HUES6 (cell line): ENCODE measurements around the gene DNASE1L1.

Experiments
- H3K27ac ChIP-seq: 2 replicates; pipeline ENCODE4 v1.7.0; 2013; ENCODE audit warnings: low read depth, mild to moderate bottlenecking, low read length, inconsistent platforms
- H3K27me3 ChIP-seq: 2 replicates; pipeline ENCODE4 v1.6.1; 2013; ENCODE audit warnings: low read length; ENCODE audit not compliant: control insufficient read depth, insufficient read depth
- H3K36me3 ChIP-seq: 2 replicates; pipeline ENCODE4 v1.6.1; 2013; ENCODE audit warnings: low read length; ENCODE audit not compliant: control insufficient read depth, insufficient read depth
- H3K4me1 ChIP-seq: 2 replicates; pipeline ENCODE4 v1.6.1; 2013; ENCODE audit warnings: low read length; ENCODE audit not compliant: control insufficient read depth, insufficient read depth
- H3K4me3 ChIP-seq: 2 replicates; pipeline ENCODE4 v1.5.1; 2013; ENCODE audit warnings: low read depth, low read length
- H3K9ac ChIP-seq: one replicate; pipeline ENCODE4 v1.6.1; 2013; ENCODE audit warnings: mild to moderate bottlenecking, low read length
- H3K9me3 ChIP-seq: 2 replicates; pipeline ENCODE4 v1.6.1; 2013; ENCODE audit warnings: low read depth, low read length; ENCODE audit not compliant: control insufficient read depth, insufficient read depth

Gene DNASE1L1

DNA sequence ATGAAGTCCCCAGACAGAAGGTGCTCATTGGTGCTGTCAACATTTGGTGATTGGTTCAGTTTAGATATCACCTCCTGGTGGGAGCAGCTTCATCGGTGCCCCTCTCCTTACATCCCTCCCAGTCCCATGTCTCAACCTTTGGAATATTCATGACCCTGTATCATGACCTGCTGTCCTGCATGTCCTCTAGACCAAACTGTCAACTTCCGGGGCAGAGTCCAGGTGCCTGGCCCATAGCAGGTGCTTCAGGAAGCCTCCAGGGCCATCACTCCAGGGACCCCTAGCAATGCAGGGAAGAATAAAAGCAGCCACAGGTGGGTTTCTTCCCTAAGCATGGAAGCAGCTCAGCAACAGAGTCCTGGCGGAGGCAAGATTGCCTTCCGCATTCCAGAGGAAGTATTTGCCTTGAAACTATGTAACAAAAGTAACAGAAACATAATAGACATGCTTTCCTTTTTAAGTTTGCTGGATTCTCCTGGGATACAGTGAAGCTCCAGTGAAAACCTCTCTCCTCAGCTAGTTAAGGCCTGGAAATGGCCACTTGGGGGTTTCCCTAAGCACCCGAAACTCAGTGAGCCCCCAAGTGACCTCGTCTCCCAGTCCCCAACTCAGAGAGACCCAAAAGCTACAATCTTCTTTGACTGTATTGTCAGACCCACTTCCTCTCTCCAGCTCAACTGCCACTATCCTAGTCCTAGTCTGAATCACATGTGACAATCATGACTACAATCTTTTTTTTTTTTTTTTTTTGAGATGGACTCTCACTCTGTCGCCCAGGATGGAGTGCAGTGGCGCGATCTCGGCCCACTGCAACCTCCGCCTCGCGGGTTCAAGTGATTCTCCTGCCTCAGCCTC lies 18.1 kb upstream of the DNASE1L1 start:
- H3K4me1 ChIP-seq = peaks cover 10% of the 10 kb centered on the region; the same call in 1 of the 2 replicates
- peaks cover 16% of the 10 kb centered on the region; the same call in 1 of the 2 replicates for H3K9me3 ChIP-seq
- peaks cover 7% of the 10 kb centered on the region; the same call in 1 of the 2 replicates for H3K36me3 ChIP-seq
- no peak overlapping the region for H3K27ac ChIP-seq
- no peaks in the 10 kb centered on the region for H3K27me3 ChIP-seq
- no peak overlapping the region for H3K4me3 ChIP-seq
- no peak overlapping the region for H3K9ac ChIP-seq

DNA sequence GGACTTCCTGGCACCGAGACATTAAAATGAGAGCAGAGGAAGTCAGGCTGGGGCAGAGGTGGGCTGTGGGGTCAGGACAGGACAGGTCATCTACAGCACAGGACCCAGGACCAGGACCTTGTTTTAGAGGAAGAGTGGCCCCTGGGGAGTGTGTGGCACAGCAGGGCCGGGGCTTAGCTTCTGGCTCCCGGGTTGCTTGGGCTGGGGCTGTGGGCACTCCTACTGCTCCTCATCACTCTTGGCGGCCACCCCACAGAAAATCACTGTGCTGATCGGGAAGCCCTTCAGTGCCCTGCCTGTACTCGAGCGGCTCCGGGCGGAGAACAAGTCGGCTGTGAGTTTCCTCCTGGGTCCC lies 11.3 kb upstream of the DNASE1L1 start:
- H3K27me3 ChIP-seq = no peaks in the 10 kb centered on the region
- no peak overlapping the region for H3K27ac ChIP-seq
- peaks cover 8% of the 10 kb centered on the region; the same call in 1 of the 2 replicates for H3K9me3 ChIP-seq
- H3K36me3 ChIP-seq = peaks cover 13% of the 10 kb centered on the region; the same call in 1 of the 2 replicates
- H3K4me3 ChIP-seq = no peak overlapping the region
- H3K4me1 ChIP-seq = no peaks in the 10 kb centered on the region
- no peak overlapping the region for H3K9ac ChIP-seq

DNA sequence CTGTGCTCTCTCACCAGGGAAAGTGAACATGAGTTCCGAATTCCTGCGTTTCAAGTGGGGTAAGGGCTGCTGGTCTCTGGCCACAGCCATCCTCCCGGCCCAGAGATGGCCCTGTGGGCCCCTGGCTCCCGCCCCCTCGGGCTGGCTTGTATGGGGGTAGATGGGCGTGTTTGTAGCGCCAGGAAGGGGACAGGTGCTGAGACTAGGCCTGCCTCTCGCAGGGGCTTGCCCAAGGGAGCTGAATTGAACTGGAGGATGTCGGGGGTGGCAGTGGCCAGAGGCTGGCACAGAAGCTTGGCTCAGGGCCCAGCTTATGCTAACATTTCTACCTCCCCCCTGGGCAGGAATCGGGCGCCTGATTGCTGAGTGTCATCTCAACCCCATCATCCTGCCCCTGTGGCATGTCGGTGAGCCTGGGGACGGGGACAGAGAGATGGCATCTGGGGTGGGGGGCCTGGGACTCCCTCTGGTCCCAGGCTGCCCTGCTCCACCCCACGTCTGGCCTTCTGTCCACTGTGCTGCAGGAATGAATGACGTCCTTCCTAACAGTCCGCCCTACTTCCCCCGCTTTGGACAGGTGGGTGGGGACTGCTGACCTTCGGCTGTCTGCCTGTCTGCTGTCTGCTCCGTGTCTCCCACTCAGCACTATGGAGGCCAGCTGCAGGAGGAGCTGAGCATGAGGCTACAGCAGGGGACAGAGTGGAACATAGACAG lies 10.8 kb upstream of the DNASE1L1 start:
- Histone ChIP-seq H3K36me3 (peaks cover 16% of the 10 kb centered on the region; the same call in 1 of the 2 replicates), H3K27me3 (no peaks in the 10 kb centered on the region), H3K9me3 (peaks cover 8% of the 10 kb centered on the region; the same call in 1 of the 2 replicates), H3K4me1 (no peaks in the 10 kb centered on the region), H3K27ac (no peak overlapping the region), H3K9ac (no peak overlapping the region), H3K4me3 (no peak overlapping the region)

DNA sequence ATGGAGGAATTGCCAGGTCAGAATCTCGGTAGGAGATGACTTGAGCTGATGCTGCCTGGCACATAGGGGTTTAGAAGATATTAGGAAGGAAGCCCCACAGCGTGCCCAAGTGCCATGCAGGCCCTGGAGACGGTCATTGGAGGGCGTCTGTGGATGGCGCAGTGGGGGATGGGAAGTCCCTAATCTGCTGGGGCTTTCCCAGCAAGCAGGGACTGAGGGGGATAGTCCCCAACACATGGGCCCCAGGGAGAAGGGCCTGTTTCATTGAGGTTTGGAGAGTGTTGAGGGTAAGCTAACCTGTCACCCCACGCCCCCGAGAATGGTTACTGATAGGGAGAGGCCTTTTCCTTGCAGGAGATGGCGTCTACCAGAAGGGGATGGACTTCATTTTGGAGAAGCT lies 10.1 kb upstream of the DNASE1L1 start:
- no peak overlapping the region for H3K4me3 ChIP-seq
- no peaks in the 10 kb centered on the region for H3K4me1 ChIP-seq
- peaks cover 8% of the 10 kb centered on the region; the same call in 1 of the 2 replicates for H3K9me3 ChIP-seq
- peaks cover 16% of the 10 kb centered on the region; the same call in 1 of the 2 replicates for H3K36me3 ChIP-seq
- no peak overlapping the region for H3K9ac ChIP-seq
- no peak overlapping the region for H3K27ac ChIP-seq
- no peaks in the 10 kb centered on the region for H3K27me3 ChIP-seq

DNA sequence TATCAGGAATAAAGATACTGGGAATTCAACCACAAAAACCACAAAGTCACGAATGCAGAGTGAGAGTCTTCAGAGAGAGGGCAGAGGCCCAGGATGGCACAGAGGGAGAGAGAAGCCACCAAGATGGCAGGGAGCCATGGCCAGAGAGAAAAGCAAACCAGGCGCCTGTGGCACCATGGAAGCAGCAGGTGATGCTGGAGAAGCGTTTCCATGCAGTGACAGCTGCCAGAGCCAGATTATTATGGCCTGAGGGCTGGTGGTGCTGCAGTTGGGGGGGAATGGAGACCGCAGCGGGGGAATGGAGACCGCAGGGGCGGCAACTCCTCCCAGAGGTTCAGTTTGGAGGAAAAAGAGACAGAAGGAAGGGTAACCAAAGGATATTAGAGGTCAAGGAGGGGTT lies 8.1 kb upstream of the DNASE1L1 start:
- no peak overlapping the region for H3K27ac ChIP-seq
- H3K4me3 ChIP-seq = no peak overlapping the region
- H3K9me3 ChIP-seq = peaks cover 16% of the 10 kb centered on the region; the same call in 1 of the 2 replicates

DNA sequence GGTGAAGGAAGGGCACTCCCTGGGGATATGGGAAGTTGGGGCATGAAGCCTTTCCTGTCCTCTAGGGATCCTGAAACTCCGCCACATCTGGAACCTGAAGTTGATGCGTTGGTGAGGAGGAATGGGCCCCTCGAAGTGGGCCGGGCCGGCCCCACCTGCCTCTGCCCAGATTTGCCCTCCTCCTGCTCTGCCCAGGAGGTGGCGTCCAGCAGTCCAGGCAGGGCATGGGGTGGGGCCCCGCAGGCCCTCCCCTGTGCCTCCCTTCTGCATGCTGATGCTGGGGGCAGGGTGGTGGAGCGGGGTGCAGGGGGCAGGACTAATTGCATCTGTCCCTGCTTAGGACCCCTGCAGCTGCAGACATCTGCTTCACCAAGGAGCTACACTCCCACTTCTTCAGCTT lies 4.1 kb upstream of the DNASE1L1 start:
- H3K9me3 ChIP-seq = peaks cover 11% of the 10 kb centered on the region; the same call in 1 of the 2 replicates
- H3K27me3 ChIP-seq = no peaks in the 10 kb centered on the region
- no peak overlapping the region for H3K27ac ChIP-seq
- no peak overlapping the region for H3K4me3 ChIP-seq
- no peak overlapping the region for H3K9ac ChIP-seq
- peaks cover 13% of the 10 kb centered on the region for H3K4me1 ChIP-seq
- H3K36me3 ChIP-seq = peaks cover 16% of the 10 kb centered on the region; the same call in 1 of the 2 replicates

More for the DNA sequence above, 8.1 kb upstream of the DNASE1L1 start:
- H3K4me1 ChIP-seq = no peaks in the 10 kb centered on the region
- H3K27me3 ChIP-seq = no peaks in the 10 kb centered on the region
- H3K9ac ChIP-seq = no peak overlapping the region
- H3K36me3 ChIP-seq = peaks cover 28% of the 10 kb centered on the region; the same call in 1 of the 2 replicates

DNA sequence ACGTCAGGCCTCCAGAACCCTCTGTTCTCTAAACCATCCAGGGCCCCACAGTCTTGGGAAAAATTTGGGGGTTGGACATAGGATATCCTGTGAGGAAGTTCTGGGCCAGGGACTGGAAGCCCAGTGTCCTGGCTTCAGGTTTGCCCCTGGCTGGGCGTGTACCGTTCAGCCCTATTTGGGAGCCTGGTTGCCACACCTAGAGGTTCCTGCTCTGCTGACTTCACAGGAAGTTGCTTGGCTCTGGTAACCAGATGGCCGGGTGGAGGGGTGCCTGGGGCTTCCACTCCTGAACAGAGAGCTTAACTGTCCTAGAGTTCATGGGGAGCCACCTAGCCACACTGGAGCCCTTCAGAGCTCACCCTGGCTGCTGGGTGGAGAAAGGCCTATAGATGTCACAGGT lies 3.4 kb upstream of the DNASE1L1 start:
- Histone ChIP-seq H3K4me3 (peak overlapping the region; percentile 77), H3K27me3 (no peaks in the 10 kb centered on the region), H3K9me3 (peaks cover 11% of the 10 kb centered on the region; the same call in 1 of the 2 replicates), H3K36me3 (peaks cover 16% of the 10 kb centered on the region; the same call in 1 of the 2 replicates), H3K27ac (no peak overlapping the region), H3K4me1 (peaks cover 13% of the 10 kb centered on the region), H3K9ac (peak overlapping the region; percentile 56)

DNA sequence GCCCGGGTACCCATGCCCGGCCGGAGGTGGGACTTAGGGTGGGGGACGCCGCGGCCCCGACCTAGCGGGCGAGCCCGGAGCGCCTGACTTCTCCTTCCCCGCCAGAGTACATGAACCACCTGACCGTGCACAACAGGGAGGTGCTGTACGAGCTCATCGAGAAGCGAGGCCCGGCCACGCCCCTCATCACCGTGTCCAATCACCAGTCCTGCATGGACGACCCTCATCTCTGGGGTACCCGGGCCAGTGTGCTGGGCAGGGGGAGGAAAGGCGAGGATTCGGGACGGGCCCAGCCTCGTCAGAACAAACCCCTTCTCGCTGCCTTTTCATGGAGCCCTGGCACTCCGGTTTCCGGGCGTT lies 2.9 kb upstream of the DNASE1L1 start:
- Histone ChIP-seq H3K27ac (peak overlapping the region; percentile 54; the same call in 1 of the 2 replicates), H3K4me1 (peaks cover 13% of the 10 kb centered on the region), H3K9ac (peak overlapping the region; percentile 56), H3K4me3 (peak overlapping the region; percentile 77), H3K27me3 (no peaks in the 10 kb centered on the region), H3K36me3 (peaks cover 16% of the 10 kb centered on the region; the same call in 1 of the 2 replicates), H3K9me3 (peaks cover 11% of the 10 kb centered on the region; the same call in 1 of the 2 replicates)

DNA sequence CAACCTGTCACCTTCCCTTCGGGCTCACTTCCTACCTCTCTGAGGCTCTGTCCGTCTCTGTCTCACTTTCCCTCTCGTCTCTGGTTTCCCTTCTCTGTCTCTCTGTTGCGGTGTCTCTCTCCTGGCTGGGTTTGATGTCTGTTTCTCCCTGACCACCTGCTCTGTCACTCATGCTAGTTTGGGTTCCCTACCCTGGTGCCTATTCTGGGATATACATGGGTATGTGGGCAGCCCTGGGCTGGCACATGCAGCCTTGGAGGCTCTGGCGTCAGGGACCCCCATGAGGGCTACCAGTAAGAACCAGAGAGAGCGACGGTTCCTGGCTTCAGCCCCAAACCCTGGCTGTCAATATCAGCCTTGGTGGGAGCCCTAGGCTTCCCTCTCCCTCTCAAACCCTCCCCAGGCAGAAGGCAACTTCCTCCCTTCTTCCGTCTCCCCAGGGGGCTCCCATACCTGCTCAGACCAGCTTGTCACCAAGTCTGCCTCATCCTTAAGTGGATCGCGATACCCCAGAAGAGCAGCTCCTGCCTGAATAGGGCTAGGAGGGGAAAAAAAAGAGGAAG lies 314 bp downstream of the DNASE1L1 start:
- peaks cover 9% of the 10 kb centered on the region; the same call in 1 of the 2 replicates for H3K36me3 ChIP-seq
- H3K9ac ChIP-seq = peak overlapping the region; percentile 73
- no peaks in the 10 kb centered on the region for H3K27me3 ChIP-seq
- peaks cover 12% of the 10 kb centered on the region; the same call in 1 of the 2 replicates for H3K9me3 ChIP-seq
- peaks cover 13% of the 10 kb centered on the region for H3K4me1 ChIP-seq
- no peak overlapping the region for H3K27ac ChIP-seq
- H3K4me3 ChIP-seq = peak overlapping the region; percentile 61

DNA sequence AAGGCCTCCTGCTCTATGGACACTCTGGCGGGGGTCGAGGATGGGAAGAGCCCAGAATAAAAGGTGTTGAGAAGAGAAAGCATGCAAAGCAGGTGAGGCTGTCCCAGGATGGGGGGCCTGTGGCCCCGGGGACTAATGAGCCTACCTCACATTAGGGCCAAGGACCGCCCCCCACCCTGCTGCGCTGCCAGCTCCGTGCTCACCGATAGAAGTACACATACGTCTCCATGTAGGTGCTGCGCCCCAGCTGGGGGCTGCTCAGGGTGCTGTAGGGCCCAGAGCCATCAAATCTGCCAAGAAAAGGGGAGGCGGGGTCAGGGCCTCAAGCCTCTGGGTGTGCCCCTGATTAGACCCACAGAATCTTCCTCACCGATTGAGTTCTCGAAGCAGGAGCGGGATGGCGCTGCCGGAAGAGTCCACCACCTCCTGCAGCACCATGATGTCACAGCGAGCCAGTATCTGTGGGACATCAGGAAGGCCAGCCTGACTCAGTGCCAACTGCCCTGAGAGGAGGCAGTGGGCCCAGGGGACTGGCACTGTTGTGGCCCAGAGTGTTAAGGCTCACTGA lies 4.3 kb downstream of the DNASE1L1 start:
- Histone ChIP-seq H3K36me3 (peaks cover 17% of the 10 kb centered on the region), H3K9me3 (peaks cover 10% of the 10 kb centered on the region; the same call in 1 of the 2 replicates), H3K9ac (no peak overlapping the region), H3K27ac (no peak overlapping the region), H3K4me3 (no peak overlapping the region), H3K4me1 (peaks cover 12% of the 10 kb centered on the region), H3K27me3 (no peaks in the 10 kb centered on the region)
